Fibroblast of peridontal ligament (primary cell): ENCODE data around the gene MFSD11.
"Not testable (repeated sequence)": the region's sequence is repeated elsewhere in the genome, so short reads cannot be mapped to it uniquely, and the experiment has no call there.

Experiments
- DNase-seq: peaks from one replicate; pipeline ENCODE4 v3.0.0-alpha.2; 2010; ENCODE audit errors: extremely low read depth

MFSD11 gene

GRCh38 chr17:76709077-76709950, 28.6 kb upstream of the MFSD11 start:
- DNase-seq: peak; percentile 93

GRCh38 chr17:76709951-76710862, 27.7 kb upstream of the MFSD11 start:
- peak; percentile 44 for DNase-seq

- peak; percentile 42 for DNase-seq
These were observed 26.9 kb upstream of the MFSD11 start, which contains the start of gene MXRA7 for GRCh38 chr17:76710863-76711611. Gene MXRA7, minus strand, starts transcription at chr17:76710965. Its CDS starts 19 bp downstream, at chr17:76710946.

- DNase-seq: not testable (repeated sequence)
These were observed 25.6 kb upstream of the MFSD11 start for GRCh38 chr17:76712321-76712720.

- no peak for DNase-seq
These were observed 24.2 kb upstream of the MFSD11 start for GRCh38 chr17:76713765-76714164.

- no peak for DNase-seq
These were observed 23.6 kb upstream of the MFSD11 start for GRCh38 chr17:76714336-76714735.

GRCh38 chr17:76714822-76715495, 23.0 kb upstream of the MFSD11 start:
- DNase-seq: peak; percentile 73

- DNase-seq: no peak
These were observed 22.5 kb upstream of the MFSD11 start for GRCh38 chr17:76715496-76715830.

- DNase-seq: peak; percentile 99
These were observed 21.6 kb upstream of the MFSD11 start for GRCh38 chr17:76716146-76716838.

- peak; percentile 96 for DNase-seq
These were observed 21.1 kb upstream of the MFSD11 start for GRCh38 chr17:76716839-76717215.

GRCh38 chr17:76718516-76718915, 19.4 kb upstream of the MFSD11 start:
- no peak for DNase-seq

- no peak for DNase-seq
These were observed 17.7 kb upstream of the MFSD11 start for GRCh38 chr17:76720211-76720610.

- DNase-seq: no peak
These were observed 17.0 kb upstream of the MFSD11 start for GRCh38 chr17:76720941-76721340.

GRCh38 chr17:76721463-76721862, 16.5 kb upstream of the MFSD11 start:
- DNase-seq: no peak

GRCh38 chr17:76722279-76722678, 15.6 kb upstream of the MFSD11 start:
- no peak for DNase-seq

- DNase-seq: not testable (repeated sequence)
These were observed 14.9 kb upstream of the MFSD11 start for GRCh38 chr17:76722977-76723376.

- DNase-seq: no peak
These were observed 14.1 kb upstream of the MFSD11 start for GRCh38 chr17:76723812-76724211.

- DNase-seq: peak; percentile 67
These were observed 12.2 kb upstream of the MFSD11 start for GRCh38 chr17:76725580-76726230.

GRCh38 chr17:76726231-76726775, 11.6 kb upstream of the MFSD11 start, which contains the start of gene JMJD6:
Gene JMJD6, minus strand, starts transcription at chr17:76726606. Its CDS starts 131 bp downstream, at chr17:76726475.
- DNase-seq: peak; percentile 95
